ENCODE data around the gene SFRP5.

SFRP5 gene

GRCh38 chr10:97765201-97765600, 6.6 kb downstream of the SFRP5 start:
- no peak for DNase-seq (ENCODE audit: low spot score)

GRCh38 chr10:97764519-97764931, 7.3 kb downstream of the SFRP5 start:
- DNase-seq (ENCODE audit: low spot score), result no peak

DNA sequence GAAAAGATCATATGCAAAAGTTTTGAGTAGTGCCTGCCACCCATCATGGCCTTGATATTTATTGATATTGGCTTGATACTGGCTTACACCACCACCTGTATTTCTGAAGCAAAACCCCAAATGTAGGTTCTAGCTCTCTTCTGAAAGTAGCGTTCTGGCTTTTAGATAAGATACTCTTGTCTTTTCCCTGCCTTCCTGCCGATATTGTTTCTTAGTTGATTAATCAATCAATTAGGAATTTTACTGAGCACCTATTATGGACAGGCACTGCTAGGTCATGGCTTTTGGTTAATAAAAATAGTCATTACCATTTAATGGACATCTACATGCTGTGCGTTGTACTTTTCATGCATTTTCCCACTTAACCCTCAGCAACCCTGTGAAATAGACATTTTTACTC, 7.9 kb downstream of the SFRP5 start:
- DNase-seq (ENCODE audit: low spot score), result no peak

DNA sequence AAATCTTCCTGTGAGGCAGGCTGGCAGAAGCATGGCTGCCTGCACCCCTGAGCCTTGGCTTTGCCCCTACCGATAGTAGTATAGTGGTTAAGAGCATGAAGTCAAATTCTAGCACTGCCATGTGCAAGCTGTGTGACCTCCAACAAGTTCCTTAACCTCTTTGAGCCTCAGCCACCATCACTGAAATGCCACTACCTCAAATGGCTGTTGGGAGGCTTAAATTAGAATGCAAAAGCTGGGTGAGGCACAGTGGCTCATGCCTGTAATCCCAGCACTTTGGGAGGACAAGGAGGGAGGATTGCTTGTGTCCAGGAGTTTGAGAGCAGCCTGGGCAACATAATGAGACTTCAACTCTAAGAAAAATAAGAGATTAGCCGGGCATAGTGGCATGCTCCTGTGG, 8.4 kb downstream of the SFRP5 start:
- no peak for DNase-seq (ENCODE audit: low spot score)

DNA sequence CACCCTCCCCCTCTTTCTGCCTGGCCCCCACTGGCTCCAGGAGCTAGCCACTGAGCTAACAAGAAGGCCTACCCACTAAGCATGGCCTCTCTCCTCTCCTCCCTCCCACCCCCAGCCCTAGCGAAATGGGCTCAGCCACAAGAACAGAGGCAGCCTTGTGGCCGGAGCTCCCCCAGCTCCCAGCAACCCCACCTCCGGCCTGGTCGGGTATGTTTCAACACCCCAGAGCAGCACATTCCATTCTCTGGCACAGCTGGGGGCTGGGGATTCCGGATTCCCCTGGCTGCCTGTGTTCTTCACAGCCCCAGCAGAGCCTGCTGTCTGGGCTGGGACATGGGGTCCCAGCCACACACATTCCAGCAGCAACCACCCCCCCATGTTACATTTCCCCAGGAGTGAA, 9.0 kb downstream of the SFRP5 start:
- DNase-seq (ENCODE audit: low spot score), result no peak

DNA sequence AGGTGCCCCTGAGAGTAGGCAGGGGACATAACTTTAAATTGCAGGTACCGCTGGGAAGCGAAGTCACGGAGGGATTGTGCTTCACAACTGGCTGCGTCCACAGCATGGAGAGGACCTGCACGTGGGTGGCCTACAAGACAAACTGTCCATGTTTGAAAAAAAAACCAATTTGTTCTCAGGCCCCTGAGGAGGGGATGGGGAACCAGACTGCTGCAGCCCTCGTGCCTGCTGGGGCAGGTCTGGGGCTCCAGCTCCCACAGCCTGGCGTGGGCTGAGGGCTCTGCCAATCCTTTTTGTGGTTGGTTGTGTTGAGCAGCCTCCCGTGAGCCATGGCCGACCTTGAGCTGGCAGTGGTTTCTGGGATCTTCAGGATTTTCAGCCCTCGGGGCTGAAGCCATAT, 9.7 kb downstream of the SFRP5 start:
- no peak for DNase-seq (ENCODE audit: low spot score)

- DNase-seq (ENCODE audit: low spot score), result no peak
Measured at GRCh38 chr10:97761331-97761865, 10.4 kb downstream of the SFRP5 start.

- no peak for DNase-seq (ENCODE audit: low spot score)
Measured at GRCh38 chr10:97760461-97761257, 11.1 kb downstream of the SFRP5 start.

DNA sequence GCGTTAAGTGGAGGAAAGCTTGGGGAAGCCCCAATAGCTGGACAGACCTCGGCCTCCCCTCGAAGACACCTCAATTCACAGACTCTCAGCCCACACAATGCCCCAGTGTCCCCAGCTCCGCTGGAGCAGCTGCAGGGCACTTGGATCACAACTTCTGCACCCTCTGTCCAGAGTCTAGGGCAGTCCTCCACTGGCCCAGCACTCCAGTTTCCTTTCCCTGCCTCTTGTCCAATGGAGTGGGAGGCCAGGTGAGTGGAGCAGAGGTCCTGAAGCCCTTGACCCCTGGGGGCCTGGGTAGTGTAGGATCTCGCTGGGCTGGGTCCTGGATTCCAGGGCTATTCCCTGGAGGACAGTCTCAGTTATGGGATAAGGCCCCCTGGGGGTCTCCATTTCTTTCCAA, 11.9 kb downstream of the SFRP5 start:
- DNase-seq (ENCODE audit: low spot score), result no peak

- DNase-seq (ENCODE audit: low spot score), result peak; percentile 62
Measured at GRCh38 chr10:97759158-97759887, 12.5 kb downstream of the SFRP5 start.

DNA sequence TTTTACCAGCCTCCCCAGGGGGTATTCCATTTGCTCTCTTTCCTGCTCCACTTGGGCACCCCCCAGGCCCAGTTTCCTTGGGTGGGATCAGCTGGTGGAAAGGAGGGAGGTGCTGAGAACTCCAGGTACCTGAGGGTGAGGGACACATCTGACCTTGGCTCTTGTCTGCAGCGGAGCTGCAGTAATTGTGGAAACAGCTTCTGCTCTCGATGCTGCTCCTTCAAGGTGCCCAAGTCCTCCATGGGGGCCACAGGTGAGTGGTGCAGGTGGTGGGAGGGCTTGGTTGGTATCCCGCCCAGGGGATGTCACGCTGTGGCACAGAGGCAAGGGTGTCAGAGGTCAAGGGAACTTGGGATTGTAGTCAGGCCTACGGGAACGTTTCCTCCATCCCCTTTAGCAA, 14.3 kb downstream of the SFRP5 start:
- no peak for DNase-seq (ENCODE audit: low spot score)

DNA sequence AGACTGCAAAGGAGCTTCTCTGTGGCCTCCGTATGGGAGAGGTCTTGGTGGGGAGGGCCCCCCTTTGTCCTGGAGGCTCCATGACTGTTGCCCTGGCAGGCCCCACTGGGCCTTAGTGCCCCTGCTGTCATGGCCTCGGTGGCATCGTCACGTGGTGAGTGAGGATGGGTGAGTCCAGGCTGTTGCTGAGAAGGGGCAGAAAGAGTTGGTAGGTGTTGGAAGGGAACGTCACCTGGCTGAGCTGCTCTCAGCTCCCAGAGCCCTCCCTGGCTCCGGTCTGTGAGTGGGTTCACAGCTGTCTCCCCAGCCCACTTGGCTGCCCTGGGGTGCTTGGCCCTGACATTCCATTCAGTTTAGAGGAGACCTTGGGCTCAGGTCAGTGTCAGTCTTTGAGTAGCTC, 16.1 kb downstream of the SFRP5 start:
- no peak for DNase-seq (ENCODE audit: low spot score)

GRCh38 chr10:97754726-97755125, 17.1 kb downstream of the SFRP5 start:
- DNase-seq (ENCODE audit: low spot score), result no peak

DNA sequence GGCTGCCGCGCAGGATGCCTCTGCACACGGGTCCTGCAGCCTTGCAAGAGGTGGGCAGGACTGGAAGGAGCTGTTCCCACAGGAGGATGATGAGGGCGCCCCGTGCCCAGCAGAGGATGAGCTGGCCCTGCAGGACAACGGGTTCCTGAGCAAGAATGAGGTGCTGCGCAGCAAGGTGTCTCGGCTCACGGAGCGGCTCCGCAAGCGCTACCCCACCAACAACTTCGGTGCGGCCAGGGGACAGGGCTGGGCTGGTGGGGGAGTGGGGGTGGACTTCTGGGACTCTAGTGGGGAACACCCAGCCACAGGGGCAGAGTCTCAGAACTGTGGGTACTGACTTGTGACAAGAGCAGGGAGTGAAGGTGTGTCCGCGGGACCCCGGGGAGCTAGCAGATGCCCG, 18.8 kb downstream of the SFRP5 start:
- DNase-seq (ENCODE audit: low spot score), result no peak

GRCh38 chr10:97748116-97748515, 23.7 kb downstream of the SFRP5 start:
- no peak for DNase-seq (ENCODE audit: low spot score)

DNA sequence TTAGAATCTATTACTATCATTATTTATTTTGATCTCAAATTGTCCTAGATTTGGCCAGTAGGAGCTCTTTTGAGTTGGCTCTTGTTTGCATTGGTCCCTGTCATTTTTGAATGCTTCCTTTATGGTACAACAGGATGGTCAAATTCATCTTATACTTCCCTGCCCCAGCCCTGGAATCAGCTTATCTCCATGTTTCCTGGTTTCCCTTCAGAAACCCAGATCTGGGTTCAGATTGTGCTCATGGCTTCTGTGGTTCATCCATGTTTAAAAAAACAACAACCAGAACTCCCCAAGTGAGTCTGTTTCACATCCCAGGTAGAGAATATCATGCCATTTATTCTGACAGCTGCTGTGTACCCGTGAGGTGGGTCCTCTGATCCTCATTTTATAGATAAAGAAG, 24.2 kb downstream of the SFRP5 start:
- DNase-seq (ENCODE audit: low spot score), result no peak

GRCh38 chr10:97744405-97745035, 27.3 kb downstream of the SFRP5 start:
- no peak for DNase-seq (ENCODE audit: low spot score)

- no peak for DNase-seq (ENCODE audit: low spot score)
Measured at GRCh38 chr10:97743169-97743943, 28.4 kb downstream of the SFRP5 start.

DNA sequence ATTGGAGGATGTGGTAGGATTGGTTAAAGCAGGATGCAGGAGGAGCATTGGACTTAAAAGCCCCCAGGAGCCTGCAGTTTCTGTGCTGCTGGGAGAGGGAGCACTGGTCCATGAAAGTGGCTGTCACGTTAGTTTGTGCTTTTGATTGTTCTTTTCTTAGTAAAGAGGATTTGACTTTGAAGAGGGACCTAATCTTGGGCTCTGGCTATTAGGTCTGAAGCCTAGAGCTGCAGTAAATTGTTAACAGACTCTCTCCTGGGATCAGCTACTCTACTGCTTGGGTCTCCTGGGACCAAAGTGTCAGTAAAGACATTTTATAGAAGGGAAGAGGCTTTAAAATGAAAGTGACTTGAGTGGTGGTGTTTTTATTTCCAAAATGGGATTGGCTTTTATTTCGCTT, 31.2 kb downstream of the SFRP5 start:
- DNase-seq (ENCODE audit: low spot score), result no peak

GRCh38 chr10:97738616-97739015, 33.2 kb downstream of the SFRP5 start:
- no peak for DNase-seq (ENCODE audit: low spot score)

DNA sequence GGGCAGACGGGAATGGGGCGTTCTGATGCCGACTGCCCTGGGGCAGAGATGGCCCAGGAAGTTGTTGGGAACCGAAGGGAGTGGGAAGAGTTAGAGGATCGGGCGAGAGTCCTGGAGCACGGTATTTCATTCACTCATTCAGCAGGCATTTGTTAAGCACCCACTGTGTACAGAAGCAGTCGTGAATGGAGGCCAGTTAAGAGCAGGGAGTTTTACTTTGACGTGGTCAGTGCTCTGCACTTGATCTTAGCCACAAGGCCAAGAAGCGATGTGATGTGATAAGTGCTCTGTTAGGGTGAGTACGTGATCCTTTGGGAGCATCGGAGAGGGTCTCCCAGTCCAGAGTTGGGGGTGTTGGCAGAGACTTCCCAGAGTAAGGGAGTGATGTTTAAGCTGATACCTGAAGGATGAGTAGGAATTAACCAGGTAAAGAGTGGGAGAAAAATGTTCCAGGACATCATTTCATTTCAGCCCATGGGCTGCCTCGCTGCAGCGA, 34.0 kb downstream of the SFRP5 start:
- DNase-seq (ENCODE audit: low spot score), result no peak
